VCaP (cell line): ENCODE results near the gene LILRA1.
"Not testable (repeated sequence)": the region's sequence is repeated elsewhere in the genome, so short reads cannot be mapped to it uniquely, and the experiment has no call there.

Experiments
- H3K27ac ChIP-seq: fragments of 450-650 bp; 2 replicates; pipeline ENCODE4 v1.5.1; 2017
- TF ChIP-seq, protein P1 (sequence below): fragments of 450-650 bp; conservative IDR thresholded peaks from 2 replicates; pipeline ENCODE4 v1.5.1; 2017; ENCODE audit warnings: mild to moderate bottlenecking, moderate library complexity

Gene LILRA1

DNA sequence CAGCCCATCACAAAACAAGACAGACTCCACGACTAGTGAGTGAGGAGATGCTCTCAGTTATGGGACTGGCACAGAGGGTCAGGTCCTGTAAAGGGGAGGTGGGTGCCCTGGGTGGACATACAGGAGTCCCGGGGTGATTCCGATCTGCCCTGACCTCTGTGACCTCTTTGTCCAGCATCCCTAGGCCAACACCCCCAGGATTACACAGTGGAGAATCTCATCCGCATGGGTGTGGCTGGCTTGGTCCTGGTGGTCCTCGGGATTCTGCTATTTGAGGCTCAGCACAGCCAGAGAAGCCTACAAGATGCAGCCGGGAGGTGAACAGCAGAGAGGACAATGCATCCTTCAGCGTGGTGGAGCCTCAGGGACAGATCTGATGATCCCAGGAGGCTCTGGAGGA lies 6.4 kb upstream of the LILRA1 start:
- H3K27ac ChIP-seq = no peak overlapping the region
- TF ChIP-seq, protein P1, sequence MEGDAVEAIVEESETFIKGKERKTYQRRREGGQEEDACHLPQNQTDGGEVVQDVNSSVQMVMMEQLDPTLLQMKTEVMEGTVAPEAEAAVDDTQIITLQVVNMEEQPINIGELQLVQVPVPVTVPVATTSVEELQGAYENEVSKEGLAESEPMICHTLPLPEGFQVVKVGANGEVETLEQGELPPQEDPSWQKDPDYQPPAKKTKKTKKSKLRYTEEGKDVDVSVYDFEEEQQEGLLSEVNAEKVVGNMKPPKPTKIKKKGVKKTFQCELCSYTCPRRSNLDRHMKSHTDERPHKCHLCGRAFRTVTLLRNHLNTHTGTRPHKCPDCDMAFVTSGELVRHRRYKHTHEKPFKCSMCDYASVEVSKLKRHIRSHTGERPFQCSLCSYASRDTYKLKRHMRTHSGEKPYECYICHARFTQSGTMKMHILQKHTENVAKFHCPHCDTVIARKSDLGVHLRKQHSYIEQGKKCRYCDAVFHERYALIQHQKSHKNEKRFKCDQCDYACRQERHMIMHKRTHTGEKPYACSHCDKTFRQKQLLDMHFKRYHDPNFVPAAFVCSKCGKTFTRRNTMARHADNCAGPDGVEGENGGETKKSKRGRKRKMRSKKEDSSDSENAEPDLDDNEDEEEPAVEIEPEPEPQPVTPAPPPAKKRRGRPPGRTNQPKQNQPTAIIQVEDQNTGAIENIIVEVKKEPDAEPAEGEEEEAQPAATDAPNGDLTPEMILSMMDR = no peak

DNA sequence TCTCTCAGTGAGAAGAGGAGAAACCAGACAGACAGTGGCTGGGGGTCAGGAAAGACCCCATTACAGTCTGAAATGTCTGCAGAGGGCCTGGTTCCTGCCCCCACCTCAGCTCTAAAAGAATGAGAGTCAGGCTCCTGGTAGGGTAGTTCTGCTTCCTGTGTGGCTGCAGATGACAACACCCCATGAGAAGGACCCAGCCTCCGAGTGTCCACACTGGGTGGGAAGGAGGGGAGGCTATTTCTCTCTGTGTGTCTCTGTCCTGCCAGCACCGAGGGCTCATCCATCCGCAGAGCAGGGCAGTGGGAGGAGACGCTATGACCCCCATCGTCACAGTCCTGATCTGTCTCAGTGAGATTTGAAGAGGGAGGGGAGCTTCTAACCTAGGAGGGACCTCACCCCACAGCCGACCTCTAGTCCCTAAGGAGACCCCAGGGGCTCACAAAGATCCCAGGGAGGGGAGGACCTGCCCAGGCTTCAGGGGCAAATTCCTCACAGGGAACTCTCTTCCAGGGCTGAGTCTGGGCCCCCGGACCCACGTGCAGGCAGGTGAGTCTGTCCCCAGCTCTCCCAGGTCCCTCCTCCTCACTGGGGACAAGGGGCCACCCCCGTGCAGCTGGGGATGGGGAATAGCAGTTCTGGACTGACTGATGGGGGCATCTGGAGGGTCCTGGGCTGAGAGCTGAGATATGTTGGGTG lies 647 bp downstream of the LILRA1 start:
- H3K27ac ChIP-seq = not testable (repeated sequence)

DNA sequence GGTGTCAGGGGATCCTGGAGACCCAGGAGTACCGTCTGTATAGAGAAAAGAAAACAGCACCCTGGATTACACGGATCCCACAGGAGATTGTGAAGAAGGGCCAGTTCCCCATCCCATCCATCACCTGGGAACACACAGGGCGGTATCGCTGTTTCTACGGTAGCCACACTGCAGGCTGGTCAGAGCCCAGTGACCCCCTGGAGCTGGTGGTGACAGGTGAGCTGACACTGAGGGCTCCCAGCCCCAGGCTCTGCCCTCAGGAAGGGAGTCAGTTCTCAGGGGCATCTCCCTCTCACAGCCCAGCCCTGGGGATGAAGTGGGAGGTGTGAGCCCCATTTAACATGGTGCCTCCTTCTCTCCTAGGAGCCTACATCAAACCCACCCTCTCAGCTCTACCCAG lies 1.3 kb downstream of the LILRA1 start:
- H3K27ac ChIP-seq = no peak overlapping the region
- TF ChIP-seq, protein P1 = no peak

DNA sequence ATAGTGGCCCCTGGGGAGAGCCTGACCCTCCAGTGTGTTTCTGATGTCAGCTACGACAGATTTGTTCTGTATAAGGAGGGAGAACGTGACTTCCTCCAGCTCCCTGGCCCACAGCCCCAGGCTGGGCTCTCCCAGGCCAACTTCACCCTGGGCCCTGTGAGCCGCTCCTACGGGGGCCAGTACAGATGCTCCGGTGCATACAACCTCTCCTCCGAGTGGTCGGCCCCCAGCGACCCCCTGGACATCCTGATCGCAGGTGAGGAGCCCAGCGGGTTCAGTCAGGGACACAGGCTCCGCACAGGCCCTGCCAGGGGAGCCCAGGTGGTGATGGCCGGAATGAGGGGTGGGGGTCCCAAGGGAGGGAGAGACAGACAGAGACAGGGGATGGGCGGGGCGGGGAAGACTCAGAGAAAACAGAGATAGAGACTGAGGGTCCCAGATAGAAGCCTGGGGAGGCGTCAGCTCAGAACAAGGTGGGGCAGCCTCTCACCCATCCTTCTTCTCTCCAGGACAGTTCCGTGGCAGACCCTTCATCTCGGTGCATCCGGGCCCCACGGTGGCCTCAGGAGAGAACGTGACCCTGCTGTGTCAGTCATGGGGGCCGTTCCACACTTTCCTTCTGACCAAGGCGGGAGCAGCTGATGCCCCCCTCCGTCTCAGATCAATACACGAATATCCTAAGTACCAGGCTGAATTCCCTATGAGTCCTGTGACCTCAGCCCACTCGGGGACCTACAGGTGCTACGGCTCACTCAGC lies 2.4 kb downstream of the LILRA1 start:
- not testable (repeated sequence) for H3K27ac ChIP-seq

DNA sequence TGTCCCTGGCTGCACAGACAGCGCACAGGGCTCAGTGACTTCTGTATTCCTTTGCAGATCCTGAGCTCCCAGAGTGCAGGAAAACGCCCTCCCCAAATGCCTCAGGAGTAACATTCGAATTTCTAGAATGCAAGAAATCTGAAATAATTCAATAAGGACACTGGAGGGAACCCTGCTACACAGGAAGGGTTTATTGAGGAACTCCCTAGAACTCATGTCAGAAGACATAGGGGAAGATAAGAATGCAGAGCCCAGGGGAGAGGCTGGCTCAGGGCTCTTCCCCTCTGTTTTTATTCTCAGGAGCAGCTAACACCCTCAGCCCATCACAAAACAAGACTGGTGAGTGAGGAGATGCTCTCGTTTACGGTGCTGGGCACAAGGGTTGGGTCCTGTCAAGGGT lies 6.8 kb downstream of the LILRA1 start:
- TF ChIP-seq, protein P1 = no peak
- H3K27ac ChIP-seq = no peak overlapping the region

DNA sequence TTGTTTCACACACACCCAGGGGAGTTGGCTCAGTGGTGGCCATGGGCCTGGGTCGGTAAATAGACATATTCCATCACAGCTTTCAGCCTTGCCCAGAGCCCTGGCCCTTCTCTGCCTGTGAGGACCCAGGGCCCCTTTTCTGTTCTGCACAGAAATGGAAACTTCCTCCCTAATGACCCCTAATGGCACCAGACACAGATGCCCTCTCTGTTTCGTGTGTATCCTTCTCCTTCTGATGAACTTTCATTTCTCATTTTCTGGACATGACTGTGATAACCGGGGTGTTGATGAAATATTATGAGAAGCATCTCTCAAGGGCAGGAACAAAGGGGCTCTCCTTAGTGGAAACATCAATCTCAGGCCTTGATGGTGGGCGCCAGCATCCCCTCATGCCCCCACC lies 12.8 kb downstream of the LILRA1 start:
- TF ChIP-seq, protein P1 = no peak
- no peak overlapping the region for H3K27ac ChIP-seq

DNA sequence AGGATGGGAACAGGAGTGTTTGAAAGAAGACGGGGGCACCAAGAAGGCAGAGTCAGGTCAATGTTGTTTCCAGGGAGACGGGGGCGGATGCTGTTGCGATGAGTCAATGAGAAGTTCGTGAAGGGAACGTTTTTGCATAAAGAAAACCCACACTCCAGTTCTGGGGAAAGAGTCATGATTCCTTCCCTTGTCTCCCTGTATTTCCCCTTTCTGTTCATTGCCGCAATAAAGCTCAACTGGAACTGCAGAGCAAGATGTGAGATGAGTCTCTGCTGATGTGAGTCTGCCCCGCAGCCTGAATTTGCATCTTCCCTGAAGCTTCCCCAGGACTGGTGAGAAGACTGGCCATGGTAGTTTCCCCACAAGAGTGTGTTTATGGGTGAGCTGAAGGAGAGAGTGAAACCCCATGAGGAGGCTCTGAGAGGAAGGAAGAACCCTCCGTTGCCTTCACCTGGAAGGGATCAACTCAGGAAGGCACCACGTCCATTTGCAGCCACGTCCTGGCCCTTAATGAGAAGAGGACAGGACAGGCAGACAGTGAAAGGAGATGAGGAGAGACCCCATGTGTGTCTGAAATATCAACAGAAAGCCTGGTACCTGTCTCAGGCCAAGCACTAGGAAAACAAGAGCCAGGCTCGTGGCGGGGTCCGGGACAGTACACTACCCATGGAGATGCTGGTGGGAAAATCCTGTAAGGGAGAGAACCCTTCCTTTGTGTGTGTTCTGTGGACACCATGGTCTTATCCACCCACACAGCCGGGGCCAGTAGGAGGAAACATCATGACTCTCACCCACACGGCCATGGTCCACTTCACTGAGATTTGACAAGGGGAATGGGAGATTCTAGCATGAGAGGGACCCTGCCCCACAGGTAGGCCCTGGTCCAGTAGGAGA lies 13.7 kb downstream of the LILRA1 start:
- no peak overlapping the region for H3K27ac ChIP-seq
- TF ChIP-seq, protein P1 = no peak

DNA sequence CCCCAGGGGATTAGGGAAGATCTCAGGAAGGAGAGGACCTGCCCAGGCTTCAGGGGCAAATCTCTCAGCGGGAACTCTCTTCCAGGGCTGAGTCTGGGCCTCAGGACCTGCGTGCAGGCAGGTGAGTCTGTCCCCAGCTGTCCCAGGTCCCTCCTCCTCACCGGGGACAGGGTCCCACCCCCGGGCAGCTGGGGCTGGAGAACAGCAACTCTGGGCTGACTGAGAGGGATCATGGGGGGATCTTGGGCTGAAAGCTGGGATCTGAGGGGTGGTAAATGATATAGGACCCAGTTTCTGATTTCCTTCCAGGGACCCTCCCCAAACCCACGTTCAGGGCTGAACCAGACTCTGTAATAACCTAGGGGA lies 14.3 kb downstream of the LILRA1 start:
- TF ChIP-seq, protein P1 = no peak
- no peak overlapping the region for H3K27ac ChIP-seq
